ENCODE data around the gene WDR36.

The WDR36 gene

DNA sequence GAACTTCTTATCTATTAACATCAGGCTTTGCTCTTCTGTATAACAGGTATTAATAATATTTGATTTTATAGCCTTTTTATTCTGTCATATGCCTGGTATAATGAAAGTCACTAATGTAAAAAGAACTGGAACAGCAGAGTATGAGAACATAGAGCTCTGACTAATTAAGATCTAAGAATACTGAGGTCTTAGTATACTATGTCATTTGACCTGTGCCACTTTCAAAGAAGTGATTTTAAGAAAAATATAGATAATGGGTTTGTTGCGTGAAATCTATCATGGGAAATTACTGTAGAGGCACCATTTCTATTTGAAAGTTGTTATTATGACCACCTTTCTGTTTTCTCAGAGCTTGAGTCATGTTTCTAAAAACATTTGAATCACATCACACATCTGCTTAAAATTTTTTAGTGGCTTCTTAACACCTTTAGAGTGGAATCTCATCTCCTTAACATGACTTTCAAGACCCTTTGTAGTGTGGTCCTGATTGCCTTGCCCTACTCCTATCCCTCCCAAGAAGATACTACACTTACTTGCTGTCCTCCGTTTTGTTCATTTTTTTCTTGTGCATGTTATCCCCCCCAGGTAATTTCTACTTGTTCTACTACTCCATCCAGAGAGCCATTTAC lies 14.3 kb downstream of the WDR36 start:
- no peak for DNase-seq

DNA sequence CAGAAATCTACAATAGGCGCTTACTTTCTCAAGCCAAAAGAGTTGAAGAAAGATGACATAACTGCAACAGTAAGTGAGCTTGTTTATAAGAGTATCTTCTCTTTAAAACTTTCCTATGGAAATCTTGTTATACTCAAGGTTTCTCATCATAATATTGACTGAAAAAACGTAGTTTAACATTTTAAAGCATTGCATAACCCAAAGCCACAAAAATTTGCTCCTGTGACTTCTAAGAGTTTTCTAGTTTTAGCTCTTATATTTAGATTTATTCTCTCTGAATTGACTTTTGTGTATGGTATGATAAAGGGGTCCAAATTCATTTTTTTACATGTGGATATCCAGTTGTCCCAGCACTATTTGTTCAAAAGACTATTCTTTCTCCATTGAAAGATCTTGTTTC lies 15.2 kb downstream of the WDR36 start:
- no peak for DNase-seq

DNA sequence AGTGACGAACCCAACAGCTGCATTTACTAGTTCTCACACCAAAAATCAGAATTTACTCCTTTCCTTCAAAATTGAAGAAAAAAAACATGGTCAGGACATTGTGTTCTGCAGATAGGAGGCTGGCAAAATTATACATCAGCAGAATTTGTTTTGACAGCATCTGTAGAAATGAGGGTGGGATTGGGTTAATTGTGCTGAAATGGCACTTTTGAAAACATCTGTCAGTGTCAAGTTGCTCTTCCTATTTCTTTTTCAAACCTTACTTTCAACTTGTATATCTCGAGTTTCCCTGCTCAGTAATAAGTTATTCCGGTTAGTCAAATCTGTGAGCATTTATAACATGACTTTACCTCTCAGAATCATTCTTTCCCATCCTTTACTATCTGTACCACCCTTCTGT lies 19.8 kb downstream of the WDR36 start:
- DNase-seq, result no peak

DNA sequence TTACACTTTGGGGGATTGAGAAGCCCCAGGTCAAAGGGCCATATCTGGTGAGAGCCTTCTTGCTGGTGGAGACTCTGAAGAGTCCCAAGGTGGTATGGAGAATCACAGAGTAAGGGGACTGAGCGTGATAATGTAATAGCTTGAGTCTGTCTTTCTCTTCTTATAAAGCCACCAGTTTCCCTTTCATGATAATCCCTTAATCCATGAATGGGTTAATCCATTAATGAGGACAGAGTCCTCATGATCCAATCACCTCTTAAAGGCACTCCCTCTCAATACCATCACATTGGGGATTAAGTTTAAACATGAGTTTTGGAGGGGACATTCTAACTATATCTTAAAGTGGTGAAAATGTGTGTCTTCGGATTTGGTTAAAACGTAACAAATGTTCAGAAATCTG lies 21.5 kb downstream of the WDR36 start:
- no peak for DNase-seq

DNA sequence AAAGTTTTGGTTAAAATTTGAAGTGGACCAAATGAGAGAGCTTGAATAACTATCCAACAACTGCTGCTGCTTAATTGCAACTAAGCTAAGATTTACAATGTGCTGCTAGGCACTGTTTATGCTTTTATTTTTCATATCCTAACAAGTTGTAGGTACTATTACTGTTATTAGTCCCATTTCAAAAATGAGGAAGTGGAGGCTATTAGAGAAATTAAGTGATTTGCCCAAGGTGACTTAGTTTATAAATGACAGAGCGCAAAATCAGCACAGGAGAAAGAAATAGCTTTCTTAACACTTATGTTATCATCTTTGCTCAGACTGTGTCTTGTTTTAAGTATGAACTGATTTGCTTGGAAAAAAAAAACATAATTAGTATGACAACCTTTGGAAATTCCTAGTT lies 23.1 kb downstream of the WDR36 start:
- DNase-seq, result no peak

DNA sequence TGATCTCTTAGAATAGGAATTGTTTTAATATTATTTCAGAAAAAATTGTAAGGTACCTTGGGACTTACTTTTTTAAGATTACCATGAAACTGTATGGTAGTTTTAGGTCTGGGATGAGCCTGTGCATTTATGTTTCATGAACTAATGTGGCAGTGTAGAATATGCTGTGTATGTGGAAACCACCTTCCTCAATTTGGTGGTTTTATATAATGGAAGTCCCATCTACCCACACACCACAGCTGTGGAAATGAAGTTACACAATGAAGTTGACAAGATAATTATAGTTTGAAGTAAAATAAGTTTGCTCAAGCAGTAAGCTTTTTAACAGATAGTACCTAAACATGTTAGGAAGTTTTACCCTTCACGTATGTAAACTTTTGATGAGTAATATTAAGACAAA lies 24.4 kb downstream of the WDR36 start:
- DNase-seq, result no peak

DNA sequence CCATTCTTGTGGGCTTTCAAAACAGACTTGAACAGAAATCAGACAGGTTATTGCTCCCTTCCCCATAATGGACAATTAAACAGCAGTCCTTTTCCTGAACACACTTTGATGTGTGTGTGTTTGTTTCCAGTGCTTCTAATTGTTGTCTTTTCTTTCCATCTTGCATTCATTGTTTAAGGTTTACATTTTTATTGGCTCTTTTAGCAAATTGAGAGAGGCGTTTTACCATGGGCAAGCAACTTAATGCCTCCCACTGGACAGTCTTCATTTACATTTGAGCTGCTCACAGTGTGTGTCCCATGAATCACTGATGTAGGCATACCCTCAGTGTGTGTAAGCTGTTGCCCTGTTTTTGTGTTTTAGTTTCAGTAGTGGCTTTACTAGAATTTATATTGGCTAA lies 25.0 kb downstream of the WDR36 start:
- no peak for DNase-seq

DNA sequence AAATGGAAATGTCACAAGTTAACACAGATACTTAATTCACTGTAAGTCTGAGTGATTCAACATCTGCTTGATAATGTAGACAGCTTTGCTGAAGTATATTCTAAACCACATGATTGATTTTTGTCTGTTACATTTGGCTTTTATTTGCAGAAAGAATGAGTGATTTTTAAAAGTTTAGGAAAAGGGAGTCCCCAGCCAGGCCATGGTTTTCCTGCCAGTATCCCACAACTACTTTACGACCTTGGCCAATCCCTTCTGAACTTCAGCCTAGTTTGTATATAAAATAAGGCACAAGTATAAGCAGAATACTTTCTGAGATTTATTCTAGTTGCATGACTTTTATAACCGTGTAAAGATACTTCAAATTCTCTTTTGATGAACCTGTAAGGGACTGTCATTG lies 27.1 kb downstream of the WDR36 start:
- no peak for DNase-seq

DNA sequence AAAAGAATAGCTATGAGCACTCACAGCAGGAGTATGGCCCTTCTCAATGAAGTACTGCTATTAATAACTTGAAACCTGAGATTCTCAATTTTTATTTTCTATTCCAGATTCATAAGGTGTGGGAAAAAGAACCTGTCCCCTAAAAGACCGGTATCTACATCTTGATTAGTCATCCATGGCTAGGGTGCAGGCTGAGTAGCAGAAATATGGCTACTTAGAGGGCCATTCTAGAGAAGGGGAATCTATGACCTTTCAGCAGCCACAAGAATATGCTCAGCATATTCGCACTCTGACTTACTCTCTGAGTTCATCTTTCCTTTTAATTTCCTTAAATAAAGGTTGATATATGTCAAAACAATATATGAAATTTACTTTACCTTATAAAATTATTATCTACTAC lies 27.7 kb downstream of the WDR36 start:
- DNase-seq, result no peak

DNA sequence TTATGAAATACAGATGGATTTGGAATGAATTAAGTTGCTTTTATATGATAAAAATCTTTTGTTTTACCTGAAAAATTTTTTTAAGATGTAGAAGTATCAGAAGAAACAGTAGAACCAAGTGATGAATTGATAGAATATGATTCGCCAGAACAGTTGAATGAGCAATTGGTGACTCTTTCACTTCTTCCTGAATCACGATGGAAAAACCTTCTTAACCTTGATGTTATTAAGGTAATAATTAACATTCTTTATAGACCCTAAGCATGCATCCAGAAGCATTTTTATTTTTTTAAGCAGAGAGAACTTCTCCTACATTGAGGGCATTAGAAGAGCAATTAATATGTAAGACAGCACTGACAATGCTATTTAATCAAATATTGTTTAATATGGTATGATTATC lies 28.8 kb downstream of the WDR36 start:
- no peak for DNase-seq

DNA sequence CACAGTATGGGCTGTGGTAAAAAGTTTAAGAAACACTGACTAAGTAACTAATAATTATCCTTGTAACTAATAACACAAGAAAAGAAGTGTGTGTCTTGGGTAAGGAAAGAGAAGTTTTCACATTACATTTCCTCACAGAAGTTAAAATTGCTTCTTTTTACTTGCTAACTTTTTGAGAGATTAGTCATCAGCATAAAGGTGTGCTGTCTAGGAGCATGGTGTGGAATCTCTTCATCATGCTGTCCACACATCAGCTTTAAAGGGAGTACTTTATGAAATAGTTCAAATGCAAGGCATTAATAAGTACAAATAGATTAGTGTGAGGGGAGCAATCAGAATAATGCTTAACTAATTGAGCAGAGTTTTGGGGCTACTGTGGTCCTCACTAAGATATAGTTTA lies 29.8 kb downstream of the WDR36 start:
- no peak for DNase-seq

DNA sequence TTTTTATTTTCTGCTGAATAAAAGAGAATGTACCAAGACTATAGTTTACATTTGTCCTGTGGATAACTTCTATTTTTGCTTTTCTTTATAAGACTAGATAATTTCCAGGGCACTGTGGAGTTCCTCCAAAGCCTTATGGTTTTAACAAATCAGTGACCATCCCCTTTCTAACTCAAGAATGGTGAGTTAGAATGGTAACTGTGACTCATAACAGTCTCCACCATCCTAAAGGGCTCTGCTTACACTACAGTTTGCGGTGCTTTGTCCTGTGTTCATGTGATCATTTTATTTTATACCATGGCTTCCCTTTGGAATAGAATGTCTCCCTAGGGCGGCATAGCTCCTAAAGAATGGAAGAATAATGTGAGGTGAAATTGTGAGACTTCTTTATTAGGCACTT lies 30.2 kb downstream of the WDR36 start:
- DNase-seq, result no peak

DNA sequence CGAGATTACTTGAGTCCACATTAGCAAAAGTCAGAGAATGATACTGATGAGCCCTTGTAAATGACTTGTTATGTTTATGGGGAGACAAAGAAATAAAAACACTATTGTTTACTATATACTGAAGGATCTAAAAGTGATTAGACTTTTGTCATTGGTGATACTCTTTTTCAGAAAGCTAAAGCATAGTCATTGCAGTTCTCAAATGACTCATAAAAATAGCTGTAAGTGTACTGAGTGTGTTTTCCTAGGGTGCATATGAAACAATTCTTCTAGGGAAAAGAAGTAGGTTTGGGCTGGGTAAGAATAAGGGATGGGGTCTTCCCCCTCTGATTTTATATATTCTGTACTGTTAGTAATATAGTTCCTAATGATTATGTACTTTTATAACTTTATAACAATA lies 32.6 kb downstream of the WDR36 start:
- DNase-seq, result no peak

DNA sequence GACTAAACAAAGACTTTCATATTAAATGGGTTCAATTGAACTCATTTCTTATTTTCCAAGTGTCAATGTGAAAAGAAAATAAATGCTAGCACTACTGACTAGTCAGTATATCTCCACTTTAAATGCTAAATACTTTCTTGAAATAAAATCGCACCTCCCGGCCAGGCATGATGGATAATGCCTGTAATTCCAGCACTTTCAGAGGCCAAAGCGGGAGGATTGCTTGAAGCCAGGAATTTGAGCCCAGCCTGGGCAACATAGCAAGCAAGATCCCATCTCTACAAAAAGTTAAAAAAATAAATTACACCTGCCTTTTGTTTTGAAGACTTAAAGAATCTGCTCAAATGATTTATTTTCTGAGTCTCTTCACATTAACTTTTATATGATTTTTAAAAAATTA lies 34.7 kb downstream of the WDR36 start:
- DNase-seq, result no peak

DNA sequence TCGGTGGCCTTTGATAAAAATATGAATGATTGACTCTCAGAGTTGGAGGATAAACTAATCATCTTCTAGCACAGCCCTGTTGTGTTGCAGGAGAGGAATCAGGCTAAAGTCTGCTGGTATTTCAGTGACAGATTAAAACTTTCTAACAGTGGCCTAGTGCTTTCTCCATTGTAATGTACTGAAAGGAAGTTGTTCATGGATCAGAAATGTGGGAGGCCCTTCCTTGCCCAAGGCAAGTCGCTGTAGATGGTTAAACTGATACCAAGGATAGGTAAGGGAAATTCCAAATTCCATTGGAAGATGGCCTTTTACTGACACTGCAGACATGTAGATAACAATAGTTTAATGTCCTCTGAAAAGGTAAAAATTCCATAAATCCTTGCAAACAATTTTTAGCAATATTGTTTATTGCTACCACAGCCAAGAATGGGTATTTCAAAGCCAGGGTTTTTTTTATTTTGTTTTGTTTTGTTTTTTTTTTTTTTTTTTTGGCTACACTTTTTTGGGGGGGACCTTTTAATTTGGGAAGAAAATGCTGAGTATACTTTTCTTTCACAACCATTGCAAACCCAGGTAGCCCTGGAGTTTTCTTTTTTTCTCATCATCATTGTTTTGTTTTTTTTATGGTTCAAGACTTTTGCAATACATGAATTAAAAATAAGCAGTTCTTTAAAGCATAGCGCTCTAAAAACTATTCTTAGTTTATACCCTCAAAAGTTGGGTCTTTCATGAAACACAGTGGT lies 35.5 kb downstream of the WDR36 start:
- DNase-seq, result no peak

DNA sequence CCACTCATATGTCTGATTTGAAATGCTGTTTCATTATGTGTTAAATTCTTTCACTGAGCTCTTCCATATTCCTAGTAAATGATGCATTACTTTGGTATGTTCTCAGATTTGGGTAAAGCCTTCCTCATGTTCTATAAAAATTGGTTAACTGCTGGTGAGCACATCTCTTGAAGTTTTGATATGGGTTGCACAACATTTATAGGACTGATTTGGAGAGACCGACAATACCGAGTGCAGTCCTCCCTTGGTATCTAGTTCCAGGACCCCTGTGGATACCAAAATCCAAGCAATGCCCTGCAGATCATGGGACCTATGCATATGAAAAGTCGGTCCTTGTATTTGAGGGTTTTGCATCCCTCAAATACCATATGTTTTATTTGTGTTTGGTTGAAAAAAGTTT lies 37.8 kb downstream of the WDR36 start:
- no peak for DNase-seq

DNA sequence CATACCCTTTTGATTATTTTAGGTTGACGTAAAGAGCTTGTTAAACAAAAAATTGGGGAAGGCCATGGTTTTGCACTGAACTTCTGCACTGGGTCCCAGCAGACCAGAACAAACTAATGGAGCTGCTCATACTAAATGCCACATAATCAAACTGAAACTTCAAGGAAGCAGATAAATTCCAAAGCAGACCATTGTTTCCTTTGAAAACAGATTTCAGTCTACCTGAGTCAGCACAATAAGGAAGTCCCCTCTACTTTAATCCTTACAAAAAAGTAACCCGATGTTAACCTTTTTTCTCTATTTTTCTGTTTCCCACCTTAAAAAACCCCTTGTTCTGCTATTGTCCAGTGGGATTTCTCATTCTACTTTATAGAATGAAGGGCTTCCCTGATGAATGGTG lies 39.2 kb downstream of the WDR36 start:
- DNase-seq, result no peak

DNA sequence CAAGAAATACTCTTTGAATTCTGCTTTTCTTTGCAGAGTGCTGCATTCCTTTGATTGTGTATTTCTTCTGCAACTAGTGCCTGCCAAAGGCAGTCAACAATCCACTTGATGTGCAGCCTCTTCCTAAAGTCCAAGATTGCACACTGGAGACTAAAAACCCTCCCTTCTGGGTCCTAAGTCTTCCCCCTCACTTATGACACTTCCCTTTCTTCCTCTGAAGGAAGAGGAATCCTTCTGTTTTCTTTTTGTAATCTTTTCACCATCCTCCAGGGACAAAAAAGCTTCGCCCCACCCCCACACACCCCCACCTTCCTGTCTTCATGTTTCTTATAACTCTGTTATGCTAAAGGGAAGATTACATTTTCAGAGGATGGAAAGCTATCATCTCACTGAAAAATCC lies 39.9 kb downstream of the WDR36 start:
- DNase-seq, result no peak

DNA sequence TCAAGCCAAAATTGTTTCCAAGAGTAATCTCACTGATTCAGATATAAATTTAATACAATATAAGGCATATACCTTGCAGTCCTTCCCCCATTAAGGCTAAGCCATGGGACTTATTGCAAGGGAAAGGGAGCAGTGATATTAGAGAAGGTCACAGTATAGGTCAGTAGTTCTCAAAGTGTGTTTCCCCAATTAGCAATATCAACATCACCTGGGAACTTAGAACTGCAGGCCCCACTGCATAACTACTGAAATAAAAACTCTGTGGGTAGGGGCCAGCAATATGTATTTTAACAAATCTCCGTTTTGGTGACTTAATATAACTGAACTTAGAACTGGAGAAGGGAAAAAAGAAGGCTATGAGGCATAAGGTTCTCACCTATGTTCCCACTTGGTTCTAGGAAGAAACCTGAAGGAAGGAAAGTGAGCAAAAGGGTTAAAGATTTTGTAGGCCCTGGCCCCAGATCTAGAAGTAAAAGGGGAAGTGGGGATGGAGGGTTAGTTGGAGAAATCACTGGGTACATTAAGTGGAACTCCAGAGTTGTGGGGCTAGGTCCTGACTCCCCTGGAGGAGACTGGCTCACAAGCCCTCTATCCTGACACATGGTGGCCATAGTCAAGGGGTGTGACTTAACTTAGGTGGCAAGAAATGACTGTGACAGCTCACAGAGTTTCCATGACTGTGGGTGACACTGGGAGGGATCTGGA lies 40.7 kb downstream of the WDR36 start:
- no peak for DNase-seq

DNA sequence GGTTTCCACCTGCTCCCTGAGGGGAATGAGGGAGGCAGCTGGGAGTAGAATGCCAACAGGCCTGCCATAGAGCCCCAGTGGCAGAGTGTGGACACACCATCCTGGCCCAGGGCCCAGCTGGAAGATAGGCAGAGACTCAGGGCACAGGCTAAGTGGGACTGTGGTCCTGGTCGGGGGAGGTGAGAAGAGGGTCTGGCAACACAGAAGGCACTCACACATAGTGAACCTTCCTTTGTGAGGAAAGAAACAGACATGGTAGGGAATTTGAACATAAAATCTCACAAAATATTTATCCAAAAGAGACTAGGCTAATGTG lies 41.2 kb downstream of the WDR36 start:
- DNase-seq, result no peak

DNA sequence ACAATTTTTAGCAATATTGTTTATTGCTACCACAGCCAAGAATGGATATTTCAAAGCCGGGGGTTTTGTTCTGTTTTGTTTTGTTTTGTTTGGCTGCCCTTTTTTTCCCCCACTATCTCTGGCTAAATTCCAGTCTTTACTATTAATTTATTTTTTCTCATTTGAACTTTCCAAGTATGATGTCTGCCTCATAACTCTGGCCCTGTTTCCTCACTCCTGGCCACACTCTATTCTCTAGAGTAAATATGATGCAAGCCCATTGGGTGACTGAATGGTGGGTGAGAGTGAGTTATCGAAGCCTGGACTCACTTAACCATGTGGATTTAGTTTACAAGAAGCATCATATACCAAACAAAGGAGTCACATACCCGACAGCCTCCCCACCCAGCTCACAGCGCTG lies 41.9 kb downstream of the WDR36 start:
- DNase-seq, result no peak

DNA sequence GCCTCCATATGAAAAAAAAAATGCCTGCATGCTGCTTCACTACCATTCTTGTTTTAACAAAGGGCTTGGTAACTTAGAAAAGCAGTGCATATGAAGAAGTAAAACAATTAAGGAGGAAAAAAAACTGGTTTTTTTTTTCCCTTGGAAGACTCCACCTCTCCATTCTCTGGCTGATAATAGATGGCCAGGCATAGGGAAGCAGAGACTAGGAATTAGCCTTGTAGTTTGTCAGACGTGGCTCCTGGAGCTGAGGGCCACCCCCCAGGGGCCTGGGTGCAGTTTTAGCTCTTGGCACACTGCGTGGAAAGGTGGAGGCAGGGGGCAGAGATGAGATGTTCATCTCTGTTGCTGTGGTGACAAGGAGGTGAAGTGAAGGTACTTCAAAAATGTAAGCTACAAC lies 42.7 kb downstream of the WDR36 start:
- DNase-seq, result no peak

DNA sequence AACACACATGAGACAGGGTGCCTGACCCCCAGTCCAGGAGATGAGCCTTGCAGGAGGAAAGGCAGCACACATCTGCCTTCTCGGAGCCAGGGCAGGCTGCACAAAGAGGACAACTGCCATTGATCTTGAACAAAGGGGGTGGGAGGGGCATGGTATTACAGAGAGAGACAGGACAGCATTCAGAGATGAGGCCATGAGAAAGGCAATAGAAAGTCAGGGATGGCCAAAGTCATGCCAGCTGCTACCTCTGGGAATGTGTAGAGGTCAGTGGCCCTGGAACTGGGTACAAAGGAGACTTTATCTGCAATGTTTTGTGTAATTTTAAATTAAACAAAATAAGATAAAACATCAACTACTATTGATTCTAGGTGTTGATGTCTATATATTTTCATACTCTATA lies 43.2 kb downstream of the WDR36 start:
- no peak for DNase-seq

DNA sequence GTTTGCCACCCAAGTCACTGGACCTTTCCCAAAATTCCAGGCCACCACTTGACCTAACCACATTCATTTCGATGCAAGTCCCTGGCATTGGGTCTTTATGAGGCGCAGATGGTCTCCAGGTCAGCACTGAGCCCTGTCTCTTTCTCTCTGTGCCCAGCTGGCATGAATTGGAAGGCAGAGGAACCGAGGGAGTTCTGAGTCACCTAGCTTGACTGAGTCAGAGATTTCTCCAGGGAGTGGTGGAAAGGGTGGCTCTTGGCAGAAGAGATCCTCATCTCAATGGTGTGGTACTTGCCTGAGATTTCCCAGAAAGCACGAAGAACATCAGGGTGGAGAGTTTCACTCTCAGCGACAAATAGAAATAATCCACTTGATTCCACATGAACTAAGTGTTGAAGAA lies 43.8 kb downstream of the WDR36 start:
- no peak for DNase-seq

DNA sequence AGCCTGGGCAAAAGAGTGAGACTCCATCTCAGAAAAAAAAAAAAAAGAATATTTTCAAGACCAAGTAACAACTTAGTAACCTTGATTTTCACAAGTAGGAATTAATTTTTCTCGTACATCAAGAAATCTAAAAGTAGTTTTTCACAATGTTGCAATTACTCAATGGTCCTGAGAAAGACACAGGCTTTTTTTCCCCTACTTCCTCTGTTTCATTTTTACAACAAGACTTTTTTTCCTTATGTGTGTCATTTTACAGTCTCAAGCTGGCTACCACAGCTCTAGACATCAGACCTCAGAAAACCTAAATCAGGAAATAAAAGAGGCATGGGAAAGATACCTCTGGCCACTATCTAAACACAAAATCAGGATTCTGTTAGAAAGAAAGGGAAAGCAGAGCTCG lies 45.9 kb downstream of the WDR36 start:
- no peak for DNase-seq

All from CD4-positive, alpha-beta T cell treated with Interleukin-12 subunit alpha and Interleukin-12 subunit beta, for 1 hour (primary cell).